Duodenal mucosa (tissue), 2 donors: ENCODE results near the gene RNPEP.
A peak's percentile ranks its signal among the peaks of the same experiment; 100 is the strongest.

ENCODE experiments used
- H3K27ac ChIP-seq: one replicate; pipeline ENCODE4 v1.7.0; 2013; ENCODE audit warnings: low read depth, low read length
- H3K27me3 ChIP-seq, 2 donors: one replicate each; pipeline ENCODE4 v1.7.0; 2013; ENCODE audit warnings: low read length in 2 of 2, control low read depth in 1 of 2; ENCODE audit not compliant: insufficient read depth in 2 of 2, control insufficient read depth in 1 of 2
- H3K36me3 ChIP-seq, 2 donors: one replicate each; pipeline ENCODE4 v1.7.0; 2013; ENCODE audit warnings: low read length in 2 of 2, control low read depth in 1 of 2; ENCODE audit not compliant: insufficient read depth in 2 of 2, control insufficient read depth in 1 of 2
- H3K4me1 ChIP-seq, 2 donors: one replicate each; pipeline ENCODE4 v1.7.0; 2013; ENCODE audit warnings: low read length in 2 of 2, control low read depth in 1 of 2; ENCODE audit not compliant: insufficient read depth in 2 of 2, control insufficient read depth in 1 of 2
- H3K4me3 ChIP-seq, 2 donors: one replicate each; pipeline ENCODE4 v1.7.0; 2013; ENCODE audit warnings: low read length in 2 of 2, low read depth in 1 of 2
- H3K9ac ChIP-seq, 2 donors: one replicate each; pipeline ENCODE4 v1.7.0; 2013; ENCODE audit warnings: low read length in 2 of 2, low read depth in 1 of 2
- H3K9me3 ChIP-seq, 2 donors: one replicate each; pipeline ENCODE4 v1.7.0; 2013; ENCODE audit warnings: low read length in 2 of 2, control low read depth in 1 of 2; ENCODE audit not compliant: control insufficient read depth in 1 of 2

The RNPEP gene

GRCh38 chr1:201985355-201985754 lies 2.9 kb downstream of the RNPEP start:
- peaks cover 12 to 21% of the 10 kb centered on the region in 2 donors for H3K4me1 ChIP-seq
- H3K4me3 ChIP-seq = no peak overlapping the region
- peaks cover 16 to 20% of the 10 kb centered on the region in 2 donors for H3K36me3 ChIP-seq
- H3K27ac ChIP-seq = no peak overlapping the region
- H3K27me3 ChIP-seq = no peaks in the 10 kb centered on the region
- H3K9me3 ChIP-seq = no peaks in the 10 kb centered on the region
- H3K9ac ChIP-seq = no peak overlapping the region

DNA sequence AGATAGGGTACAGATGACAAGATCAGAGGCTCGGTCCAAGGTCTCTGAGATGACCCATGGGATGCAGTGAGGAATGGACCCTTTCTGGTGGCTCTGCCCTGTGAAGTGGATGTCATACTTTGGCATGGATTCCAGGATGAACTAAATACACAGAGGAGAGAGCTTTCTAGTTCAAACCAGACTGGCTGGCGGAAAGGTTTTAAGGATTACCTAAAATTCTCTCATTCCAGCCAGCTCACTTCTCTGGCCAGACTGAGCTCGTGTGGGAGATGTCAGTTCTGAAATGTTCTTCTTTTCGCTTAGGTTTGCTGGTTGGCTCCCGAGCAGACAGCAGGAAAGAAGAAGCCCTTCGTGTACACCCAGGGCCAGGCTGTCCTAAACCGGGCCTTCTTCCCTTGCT lies 6.2 kb downstream of the RNPEP start:
- Histone ChIP-seq H3K36me3 (peaks cover 35 to 48% of the 10 kb centered on the region in 2 donors), H3K27ac (no peak overlapping the region), H3K4me1 (peaks cover 2 to 13% of the 10 kb centered on the region in 2 donors), H3K27me3 (no peaks in the 10 kb centered on the region), H3K9me3 (no peaks in the 10 kb centered on the region), H3K9ac (no peak overlapping the region), H3K4me3 (no peak overlapping the region)

DNA sequence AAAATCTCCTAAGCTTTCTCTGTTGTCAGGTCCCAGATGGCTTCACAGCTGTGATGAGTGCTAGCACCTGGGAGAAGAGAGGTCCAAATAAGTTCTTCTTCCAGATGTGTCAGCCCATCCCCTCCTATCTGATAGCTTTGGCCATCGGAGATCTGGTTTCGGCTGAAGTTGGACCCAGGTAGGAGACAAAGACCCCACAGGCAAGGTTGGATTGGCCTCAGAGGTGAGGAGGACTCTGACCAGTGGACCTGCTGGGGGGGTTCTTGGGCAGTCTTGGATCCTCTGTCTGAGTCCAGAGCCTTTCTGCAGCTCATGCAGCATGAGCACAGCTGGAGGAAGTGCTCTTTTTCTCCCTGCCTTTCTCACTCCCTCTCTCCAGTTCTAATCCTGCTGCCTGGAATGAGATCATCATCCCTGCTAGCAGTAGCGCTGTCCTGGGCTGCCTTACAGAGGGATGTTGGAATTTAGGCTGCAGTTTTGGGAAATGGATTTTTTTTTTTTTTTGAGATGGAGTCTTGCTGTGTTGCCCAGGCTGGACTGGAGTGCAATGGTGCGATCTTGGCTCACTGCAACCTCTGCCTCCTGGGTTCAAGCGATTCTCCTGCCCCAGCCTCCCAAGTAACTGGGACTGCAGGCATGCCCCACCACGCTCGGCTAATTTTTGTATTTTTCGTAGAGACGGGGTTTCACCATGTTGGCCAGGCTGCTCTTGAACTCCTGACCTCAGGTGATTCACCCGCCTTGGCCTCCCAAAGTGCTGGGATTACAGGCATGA lies 7.1 kb downstream of the RNPEP start:
- H3K36me3 ChIP-seq = peaks cover 35 to 57% of the 10 kb centered on the region in 2 donors

GRCh38 chr1:201990427-201990826 lies 8.0 kb downstream of the RNPEP start:
- no peaks in the 10 kb centered on the region for H3K27me3 ChIP-seq
- peaks cover 35 to 64% of the 10 kb centered on the region in 2 donors for H3K36me3 ChIP-seq
- no peak overlapping the region for H3K9ac ChIP-seq

More for the DNA sequence above, 7.1 kb downstream of the RNPEP start:
- H3K4me3 ChIP-seq = no peak overlapping the region
- peaks cover 0 to 4% of the 10 kb centered on the region in 2 donors for H3K4me1 ChIP-seq
- H3K9ac ChIP-seq = no peak overlapping the region
- no peak overlapping the region for H3K27ac ChIP-seq
- H3K9me3 ChIP-seq = no peaks in the 10 kb centered on the region
- H3K27me3 ChIP-seq = no peaks in the 10 kb centered on the region

DNA sequence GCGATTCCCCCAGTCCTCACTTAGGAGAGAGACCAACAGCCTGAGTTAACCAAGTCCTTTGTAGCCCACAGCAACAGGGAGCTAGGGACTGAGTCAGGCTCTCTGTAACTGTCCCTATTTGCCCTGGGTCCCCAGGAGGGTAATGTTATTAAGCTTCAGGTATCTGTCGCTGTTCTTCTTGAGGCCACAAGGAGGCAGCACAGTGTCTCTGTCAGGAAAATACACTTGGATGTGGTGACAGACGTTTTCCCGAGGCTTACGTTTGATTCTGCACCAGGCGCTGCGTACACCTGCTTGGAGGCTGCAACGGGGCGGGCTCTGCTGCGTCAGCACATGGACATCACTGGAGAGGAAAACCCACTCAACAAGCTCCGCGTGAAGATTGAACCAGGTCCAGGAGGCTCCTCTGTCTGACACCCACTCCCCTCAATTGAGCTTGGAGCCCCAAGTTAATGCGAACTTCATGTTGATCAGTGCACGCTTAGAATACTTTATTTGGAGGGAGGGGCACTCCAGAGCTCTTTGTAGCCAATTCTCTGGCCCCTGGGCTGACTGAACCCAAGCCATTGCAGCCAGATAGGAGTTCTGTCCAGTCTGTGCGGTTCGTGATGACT lies 17.3 kb downstream of the RNPEP start:
- Histone ChIP-seq H3K36me3 (peaks cover 56 to 90% of the 10 kb centered on the region in 2 donors), H3K27me3 (no peaks in the 10 kb centered on the region), H3K9me3 (no peaks in the 10 kb centered on the region), H3K4me1 (no peaks in the 10 kb centered on the region), H3K4me3 (no peak overlapping the region), H3K9ac (no peak overlapping the region), H3K27ac (no peak overlapping the region)

More at GRCh38 chr1:201990427-201990826, 8.0 kb downstream of the RNPEP start:
- Histone ChIP-seq H3K4me1 (no peaks in the 10 kb centered on the region), H3K4me3 (no peak overlapping the region), H3K9me3 (no peaks in the 10 kb centered on the region), H3K27ac (no peak overlapping the region)

DNA sequence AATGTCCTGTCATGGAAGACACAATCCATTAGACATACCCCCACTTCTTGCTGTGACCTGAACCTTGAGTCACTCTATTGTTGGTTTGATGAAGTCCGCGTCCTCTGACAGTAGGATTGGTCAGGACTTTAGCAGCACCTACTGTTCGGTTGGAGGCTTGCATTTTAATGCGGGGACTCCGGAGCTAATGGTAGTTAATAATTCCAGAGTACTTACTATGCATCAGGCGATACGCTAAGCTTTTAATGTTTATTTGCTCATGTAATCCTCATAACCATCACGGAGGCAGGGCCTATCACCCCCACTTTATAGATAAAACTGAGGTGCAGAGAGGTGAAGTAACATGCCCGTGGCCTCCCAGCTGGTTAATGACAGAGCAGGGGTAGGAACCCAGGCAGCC lies 20.1 kb downstream of the RNPEP start:
- Histone ChIP-seq H3K9me3 (no peaks in the 10 kb centered on the region), H3K9ac (no peak overlapping the region), H3K27ac (no peak overlapping the region), H3K36me3 (peaks cover 46 to 80% of the 10 kb centered on the region in 2 donors), H3K4me3 (no peak overlapping the region), H3K27me3 (no peaks in the 10 kb centered on the region), H3K4me1 (peaks cover 6% of the 10 kb centered on the region in 2 donors)

- no peaks in the 10 kb centered on the region for H3K27me3 ChIP-seq
- H3K4me1 ChIP-seq = peaks cover 10 to 18% of the 10 kb centered on the region in 2 donors
- peaks cover 46 to 62% of the 10 kb centered on the region in 2 donors for H3K36me3 ChIP-seq
- no peaks in the 10 kb centered on the region for H3K9me3 ChIP-seq
- no peak overlapping the region for H3K27ac ChIP-seq
- no peak overlapping the region for H3K9ac ChIP-seq
- H3K4me3 ChIP-seq = no peak overlapping the region
Measured at GRCh38 chr1:202004711-202005110, 22.3 kb downstream of the RNPEP start.

DNA sequence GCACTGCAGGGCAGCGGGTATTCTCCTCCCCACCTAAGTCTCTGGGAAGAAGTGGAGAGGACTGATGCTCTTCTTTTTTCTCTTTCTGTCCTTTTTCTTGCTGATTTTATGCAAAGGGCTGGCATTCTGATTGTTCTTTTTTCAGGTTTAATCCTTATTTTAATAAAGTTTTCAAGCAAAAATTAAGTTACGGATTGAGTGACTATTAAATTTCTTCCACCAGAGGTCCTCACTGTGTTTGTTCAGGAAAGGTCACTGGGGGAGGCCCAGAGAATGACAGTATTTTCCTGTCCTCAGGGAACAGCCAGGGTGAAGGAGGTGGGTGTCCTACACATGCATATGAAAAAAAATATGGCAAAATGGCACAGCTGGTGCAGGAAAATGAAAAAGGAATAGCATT lies 23.5 kb downstream of the RNPEP start:
- Histone ChIP-seq H3K4me3 (no peak overlapping the region), H3K27me3 (no peaks in the 10 kb centered on the region), H3K4me1 (peaks cover 10 to 23% of the 10 kb centered on the region in 2 donors), H3K36me3 (peaks cover 38 to 53% of the 10 kb centered on the region in 2 donors), H3K9ac (no peak overlapping the region), H3K27ac (no peak overlapping the region), H3K9me3 (no peaks in the 10 kb centered on the region)

DNA sequence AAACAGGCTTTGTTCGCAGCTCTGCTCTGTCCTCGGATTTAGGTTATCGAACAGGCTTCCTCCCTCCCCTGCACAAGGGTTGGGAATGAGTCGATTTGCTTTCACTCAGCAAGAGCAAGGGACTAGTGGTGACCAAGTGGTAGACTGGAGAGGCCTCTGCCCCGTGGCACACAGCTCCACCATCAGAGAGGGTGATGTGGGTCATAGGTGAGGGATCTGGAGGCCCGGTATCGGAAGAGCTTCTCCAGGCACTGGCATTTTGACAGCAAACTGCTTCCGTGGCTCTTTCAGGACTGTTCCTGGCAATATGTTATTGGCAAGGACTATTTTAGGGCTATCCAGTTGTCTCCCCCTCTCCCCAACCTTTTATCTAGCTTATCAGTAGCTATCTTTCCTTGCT lies 24.9 kb downstream of the RNPEP start:
- peaks cover 38 to 50% of the 10 kb centered on the region in 2 donors for H3K36me3 ChIP-seq
- H3K9me3 ChIP-seq = no peaks in the 10 kb centered on the region
- H3K4me1 ChIP-seq = peaks cover 10 to 23% of the 10 kb centered on the region in 2 donors
- H3K9ac ChIP-seq = peak overlapping the region; percentile 22 to 52
- H3K27ac ChIP-seq = no peak overlapping the region
- no peaks in the 10 kb centered on the region for H3K27me3 ChIP-seq
- peak overlapping the region in 1 of 2 donors; percentile 41 for H3K4me3 ChIP-seq

DNA sequence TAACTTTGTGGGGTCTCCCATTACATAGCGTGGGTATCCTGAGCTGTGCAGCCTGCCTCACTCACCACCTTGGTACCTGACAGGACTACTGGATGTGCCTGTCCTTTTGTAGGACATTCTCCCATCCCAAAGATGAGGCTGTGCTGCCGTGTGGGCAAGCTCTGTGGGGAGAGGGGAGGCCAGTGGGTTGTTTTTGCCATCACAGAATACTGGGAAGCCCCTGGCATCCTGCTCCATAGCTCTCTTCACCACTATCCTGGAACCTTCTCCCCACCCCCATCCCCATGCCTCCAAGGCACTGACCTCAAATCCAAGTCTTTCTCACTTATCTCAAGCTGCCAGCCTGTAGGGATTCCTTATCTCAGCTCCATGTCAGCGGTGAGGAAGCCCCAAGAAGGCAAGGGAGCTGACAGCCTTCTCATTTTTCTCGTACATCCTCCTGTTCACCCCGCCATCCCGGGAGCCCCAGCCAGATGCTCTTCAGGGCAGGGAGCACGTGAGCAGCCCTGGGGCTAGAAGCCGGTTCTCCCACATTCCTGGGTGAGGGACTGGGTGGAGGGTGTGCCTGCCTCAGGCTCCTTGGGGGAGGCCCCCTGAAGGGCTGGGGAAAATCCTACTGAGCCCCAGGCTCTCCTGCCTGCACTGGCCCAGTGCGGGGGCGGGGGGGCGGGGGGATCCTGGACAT lies 25.5 kb downstream of the RNPEP start:
- Histone ChIP-seq H3K4me3 (peak overlapping the region; percentile 34 to 41), H3K27ac (no peak overlapping the region), H3K9me3 (no peaks in the 10 kb centered on the region), H3K36me3 (peaks cover 38 to 49% of the 10 kb centered on the region in 2 donors), H3K4me1 (peaks cover 10 to 23% of the 10 kb centered on the region in 2 donors), H3K9ac (peak overlapping the region in 1 of 2 donors; percentile 52), H3K27me3 (no peaks in the 10 kb centered on the region)
